ENCODE results near the gene MDGA2.
"Not testable (repeated sequence)": the region's sequence is repeated elsewhere in the genome, so short reads cannot be mapped to it uniquely, and the experiment has no call there.

MDGA2 gene

DNA sequence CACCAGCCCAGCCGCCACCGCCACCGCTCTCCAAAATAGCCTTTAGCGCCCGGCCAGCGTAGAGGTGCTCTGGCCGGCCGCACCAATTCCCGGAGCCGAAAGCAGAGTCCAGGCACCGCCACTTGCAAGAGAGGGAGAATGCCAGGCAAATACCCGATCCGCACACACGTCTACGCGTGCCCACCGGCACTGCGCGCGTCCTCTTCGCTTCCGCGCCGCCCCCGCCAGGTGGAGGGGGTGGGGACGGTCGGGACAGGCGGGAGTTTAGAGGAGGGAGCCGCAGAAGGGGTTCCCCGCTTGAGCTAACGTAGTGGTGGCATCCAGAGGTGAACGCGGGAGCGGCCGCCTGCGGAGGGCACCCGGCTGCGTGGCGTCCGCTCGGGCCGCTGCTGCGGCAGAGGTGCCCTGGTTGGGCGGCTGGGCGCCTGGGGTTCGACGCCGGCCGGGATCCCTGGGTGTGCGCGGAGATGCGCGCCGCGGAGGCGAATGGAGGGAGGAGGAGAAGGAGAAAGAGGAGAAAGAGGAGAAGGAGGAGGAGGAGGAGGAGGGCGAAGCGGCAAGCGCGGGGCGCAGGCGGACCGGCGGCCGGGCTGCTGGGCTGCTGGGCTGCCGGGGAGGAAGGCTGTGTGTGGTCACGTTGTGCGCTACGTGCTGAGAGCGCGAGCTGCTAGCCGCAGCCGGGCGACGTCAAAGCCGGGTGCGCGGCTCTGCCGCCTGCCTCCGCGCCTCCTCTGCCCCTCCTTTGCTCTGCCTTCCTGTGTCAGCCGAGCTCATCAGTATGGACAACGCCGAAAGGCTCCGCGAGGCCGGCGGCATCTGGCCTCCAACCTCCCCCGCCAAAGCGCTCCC lies at the start of gene MDGA2:
Gene MDGA2, minus strand, starts transcription at position 140 of the 849 bp plus-strand sequence.
- DNase-seq (ENCODE audit: low read depth), result no peak

DNA sequence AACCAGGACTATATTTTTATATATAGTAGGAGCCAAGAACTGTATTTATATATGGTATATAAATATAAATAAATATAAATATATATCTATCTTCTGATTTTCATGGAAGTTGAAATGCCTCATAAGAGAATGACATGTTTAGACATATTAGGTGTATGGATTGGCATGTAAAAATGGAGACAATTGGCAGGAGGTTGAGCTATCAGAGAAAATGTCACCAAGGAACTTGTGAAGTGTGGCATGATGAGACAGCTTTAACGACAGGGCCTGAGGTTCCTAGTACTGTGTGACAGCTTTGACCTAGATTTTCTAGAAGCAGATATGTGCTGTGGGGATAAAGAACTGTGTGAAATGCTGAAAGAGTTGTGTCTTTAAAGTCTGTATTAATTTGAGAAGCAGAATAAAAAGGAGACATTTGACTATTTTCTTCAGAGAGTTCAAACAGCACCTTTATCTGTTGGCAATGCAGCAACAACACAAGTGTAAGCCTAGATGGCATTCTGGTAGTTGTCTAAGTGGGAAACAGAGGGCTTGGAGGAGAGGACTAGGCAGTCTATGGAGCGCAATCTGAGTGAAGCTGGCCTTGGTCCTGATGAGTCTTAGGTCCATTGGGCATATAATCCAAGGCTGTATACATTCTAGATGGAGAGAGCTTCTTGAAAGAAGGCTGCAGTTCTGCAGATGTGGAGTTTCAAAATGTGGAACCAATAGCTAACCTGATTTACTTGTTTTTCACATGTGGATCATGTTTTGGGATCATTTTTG lies 47.7 kb upstream of the MDGA2 start:
- no peak for DNase-seq (ENCODE audit: low read depth)

DNA sequence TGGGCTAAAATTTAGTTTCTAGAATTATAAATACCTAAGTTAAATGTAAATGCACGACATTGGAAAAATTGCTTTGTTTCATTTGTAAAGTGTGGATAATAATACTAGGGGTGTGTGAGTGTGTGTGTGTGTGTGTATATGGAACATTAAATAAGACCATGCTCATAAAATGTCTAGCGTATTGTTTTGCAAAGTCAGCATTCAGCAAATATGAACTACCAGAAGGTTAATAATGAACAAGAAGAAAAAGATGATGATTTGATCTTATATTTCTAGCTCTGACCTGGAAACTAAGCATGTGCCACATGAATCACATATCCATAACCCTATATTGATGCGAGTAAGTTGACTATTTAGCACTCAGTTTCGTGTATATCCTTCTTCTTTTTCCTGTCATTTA lies 44.9 kb upstream of the MDGA2 start:
- DNase-seq (ENCODE audit: low read depth), result no peak

DNA sequence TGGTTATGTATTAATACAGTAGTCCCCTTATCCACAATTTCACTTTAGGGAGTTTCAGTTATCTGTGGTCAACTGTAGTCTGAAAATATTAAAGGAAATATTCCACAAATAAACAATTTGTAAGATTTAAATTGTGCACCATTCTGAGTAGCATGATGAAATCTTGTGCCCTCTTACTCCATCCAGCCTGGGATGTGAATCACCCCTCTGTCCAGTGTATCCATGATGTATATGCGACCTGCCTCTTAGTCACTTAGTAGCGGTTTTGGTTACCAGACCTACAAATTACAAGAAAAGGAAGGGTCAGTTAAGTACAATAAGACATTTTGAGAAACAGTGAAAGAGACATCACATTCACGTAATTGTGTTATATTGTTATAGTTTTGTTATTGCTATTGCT lies 39.9 kb upstream of the MDGA2 start:
- no peak for DNase-seq (ENCODE audit: low read depth)

DNA sequence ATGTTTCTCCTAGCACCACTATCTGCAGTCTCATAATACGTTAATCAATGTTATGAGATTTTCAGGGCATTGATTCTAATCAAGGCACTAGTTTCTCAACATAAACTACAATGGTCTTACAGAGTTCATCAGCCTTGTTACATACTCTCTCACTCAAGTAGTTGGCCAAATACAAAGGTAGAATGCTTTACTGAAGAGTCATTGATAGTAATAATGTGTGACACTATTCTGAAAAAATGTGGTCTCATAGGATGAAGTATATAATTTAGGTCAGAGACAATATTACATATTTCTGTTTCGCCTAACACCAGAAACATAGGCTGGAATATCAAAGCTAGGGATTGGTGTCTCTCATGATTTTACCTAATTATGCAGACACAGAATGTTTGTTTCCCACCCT lies 35.2 kb upstream of the MDGA2 start:
- no peak for DNase-seq (ENCODE audit: low read depth)

DNA sequence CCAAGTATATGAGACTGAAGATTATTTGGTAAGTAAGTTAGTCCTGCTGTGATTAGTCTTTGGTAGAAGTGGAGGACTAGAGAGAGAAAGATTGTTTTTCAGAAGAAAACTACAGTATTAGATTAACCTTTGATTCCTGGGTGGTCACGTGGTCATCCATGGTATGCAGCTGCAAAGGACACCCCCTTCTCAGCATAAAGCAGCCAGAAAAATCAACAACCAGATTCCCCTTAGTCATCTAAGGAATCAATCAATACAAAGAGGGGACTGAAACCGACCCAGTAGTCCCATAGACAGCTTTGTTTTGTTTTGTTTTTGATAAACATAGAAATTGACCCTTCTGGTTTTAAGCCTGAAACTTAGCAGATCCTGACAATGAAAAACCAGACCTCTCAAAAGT lies 30.3 kb upstream of the MDGA2 start:
- no peak for DNase-seq (ENCODE audit: low read depth)

DNA sequence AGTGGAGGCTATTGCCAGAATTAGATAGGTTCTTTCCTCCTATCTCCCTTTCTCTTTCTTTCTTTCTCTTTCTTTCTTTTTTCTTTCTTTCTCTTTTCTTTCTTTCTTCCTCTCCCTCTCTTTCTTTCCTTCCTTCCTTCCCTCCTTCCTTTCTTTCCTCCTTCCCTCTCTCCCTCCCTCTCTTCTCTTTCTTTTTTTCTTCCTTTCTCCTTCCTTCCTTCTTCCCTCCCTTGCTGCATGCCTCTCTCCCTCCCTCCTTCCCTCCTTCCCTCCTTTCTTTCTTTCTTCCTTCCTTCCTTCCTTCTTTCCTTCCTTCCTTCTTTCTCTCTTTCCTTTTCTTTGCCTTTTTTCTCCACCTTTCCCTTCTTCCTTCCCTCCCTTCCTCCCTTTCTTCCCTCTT lies 16.4 kb upstream of the MDGA2 start:
- no peak for DNase-seq (ENCODE audit: low read depth)

DNA sequence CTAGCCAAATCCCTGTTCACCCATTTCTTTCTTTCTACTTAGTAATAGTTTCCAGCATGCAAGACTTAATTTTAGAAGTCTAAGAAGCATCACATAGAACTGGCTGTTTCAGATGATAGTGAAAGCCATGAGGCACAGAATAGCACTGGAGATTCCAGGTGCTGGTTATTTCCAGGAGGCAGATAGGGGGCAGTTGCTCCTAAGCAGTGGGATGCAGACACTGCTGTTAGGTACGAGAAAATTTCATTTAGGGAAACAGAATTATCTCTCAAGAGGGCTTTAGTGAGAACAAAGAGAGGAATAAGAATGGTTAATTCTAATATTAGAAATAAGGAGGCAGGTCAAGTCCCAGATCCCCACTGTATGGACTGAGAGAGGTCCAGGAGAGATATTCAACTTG lies 3.6 kb upstream of the MDGA2 start:
- no peak for DNase-seq (ENCODE audit: low read depth)

DNA sequence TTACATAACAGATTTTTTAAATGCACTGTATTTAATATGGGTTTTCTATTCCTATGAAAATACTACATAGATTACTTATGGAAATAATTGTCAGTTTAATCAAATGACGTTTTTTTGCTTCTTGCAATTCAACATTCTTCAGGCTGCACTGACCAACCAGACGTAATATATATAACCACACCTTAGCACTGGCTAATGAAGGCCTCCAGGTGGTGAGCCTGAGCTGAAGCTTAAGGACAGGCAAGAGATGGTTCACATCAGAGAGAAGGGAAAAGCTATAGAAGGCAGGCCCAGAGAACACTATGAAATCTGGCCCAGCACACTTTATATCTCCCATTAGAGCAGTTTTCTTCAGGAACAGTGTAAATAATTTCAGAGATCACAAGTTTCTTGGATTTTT lies 2.8 kb upstream of the MDGA2 start:
- no peak for DNase-seq (ENCODE audit: low read depth)

DNA sequence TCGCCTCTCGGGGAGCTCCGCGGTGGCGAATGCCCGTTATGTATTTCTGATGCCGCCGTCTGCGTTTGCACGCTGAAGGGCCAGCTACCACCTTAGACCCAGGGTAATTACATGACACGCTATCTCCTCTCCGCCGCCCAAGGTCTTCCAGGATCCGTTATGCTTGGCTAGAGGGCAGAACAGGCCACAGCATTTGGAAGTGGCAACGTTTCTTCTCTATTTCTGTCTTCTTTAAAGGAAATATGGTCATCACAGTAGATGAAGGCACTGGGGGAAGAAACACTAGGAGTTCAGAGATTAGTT lies 861 bp upstream of the MDGA2 start:
- DNase-seq (ENCODE audit: low read depth), result no peak

DNA sequence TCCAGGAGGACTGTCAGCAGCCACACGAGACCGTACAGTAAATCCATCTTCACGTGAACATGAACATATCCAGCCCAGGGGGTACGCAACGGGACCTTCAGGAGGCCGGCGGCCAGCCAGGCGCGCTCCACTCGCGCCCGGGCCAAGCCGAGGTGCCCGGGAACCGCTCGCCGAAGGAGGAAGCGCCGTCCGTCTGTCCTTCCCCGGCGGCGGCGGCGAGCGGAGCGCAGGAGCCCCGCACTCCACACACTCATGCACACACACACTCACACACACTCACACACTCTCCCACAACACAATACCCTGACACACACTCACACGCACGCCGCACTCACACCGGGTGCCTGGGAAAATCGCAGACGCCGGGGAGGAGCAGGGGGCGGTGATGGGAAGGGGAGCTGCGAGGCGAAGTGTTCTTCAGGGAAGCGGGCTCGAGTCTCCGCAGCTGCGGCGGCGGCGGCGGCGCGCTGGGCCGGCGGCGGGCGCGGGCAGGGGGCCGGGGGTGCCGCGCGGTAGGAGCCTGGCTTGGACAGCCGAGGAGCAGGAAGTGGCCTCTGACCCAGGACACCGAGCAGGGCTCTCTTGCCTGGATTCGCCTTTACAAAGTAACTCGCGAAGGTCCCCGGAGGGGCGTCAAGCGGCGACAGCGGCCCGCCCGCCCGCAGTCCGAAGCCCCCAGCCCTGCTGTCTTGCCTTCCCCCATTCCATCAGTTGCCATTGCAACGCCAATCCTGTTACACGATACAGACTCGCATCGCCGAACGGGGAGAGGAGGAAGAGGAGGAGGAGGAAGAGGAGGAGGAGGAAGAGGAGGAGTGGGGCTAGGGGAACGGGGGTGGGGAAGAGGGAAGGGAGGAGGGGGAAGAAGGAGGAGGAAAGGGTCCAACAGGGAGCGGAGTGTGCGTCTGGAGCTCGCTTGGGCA lies 601 bp downstream of the MDGA2 start:
- no peak for DNase-seq (ENCODE audit: low read depth)

DNA sequence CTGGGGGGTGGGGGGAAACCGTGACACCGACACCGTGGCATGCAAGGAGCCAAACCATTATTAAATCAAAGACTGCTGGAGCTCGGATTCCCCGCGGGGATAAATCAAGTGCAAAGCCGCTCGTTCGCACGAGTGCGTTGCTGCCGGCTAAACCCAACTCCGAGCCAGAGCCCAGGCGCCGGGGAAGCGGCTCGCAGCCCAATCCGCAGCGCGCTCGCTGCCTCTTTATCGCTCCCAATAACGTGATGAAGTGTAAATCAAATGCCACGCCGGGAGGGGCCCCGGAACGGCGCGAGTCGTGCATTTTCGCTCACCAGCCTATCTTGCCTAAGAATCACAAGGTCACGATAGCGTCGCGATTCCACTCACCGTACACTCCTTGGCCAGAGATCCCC lies 1.3 kb downstream of the MDGA2 start:
- DNase-seq (ENCODE audit: low read depth), result no peak

DNA sequence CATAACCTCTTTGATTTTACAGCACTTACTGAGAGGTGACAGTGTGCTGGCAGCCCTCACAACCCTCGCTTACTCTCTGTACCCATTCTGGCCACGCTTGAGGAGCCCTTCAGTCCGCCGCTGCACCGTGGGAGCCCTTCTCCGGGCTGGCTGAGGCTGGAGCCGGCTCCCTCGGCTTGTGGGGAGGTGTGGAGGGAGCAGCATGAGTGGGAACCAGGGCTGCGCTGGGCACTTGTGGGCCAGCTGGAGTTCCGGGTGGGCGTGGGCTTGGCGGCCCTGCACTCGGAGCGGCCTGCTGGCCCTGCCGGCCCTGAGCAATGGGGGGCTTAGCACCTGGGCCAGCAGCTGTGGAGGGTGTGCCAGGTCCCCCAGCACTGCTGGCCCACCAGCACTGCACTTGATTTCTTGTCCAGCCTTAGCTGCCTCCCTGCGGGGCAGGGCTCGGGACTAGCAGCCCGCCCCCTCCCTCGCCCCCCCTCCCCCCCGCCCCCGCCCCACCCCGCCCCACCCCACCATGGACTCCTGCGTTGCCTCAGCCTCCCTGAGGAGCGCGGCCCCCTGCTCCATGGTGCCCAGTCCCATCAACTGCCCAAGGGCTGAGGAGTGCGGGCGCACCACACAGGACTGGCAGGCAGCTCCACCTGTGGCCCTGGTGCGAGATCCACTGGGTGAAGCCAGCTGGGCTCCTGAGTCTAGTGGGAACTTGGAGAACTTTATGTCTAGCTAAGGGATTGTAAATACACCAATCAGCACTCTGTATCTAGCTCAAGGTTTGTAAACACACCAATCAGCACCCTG lies 9.9 kb downstream of the MDGA2 start:
- no peak for DNase-seq (ENCODE audit: low read depth)

DNA sequence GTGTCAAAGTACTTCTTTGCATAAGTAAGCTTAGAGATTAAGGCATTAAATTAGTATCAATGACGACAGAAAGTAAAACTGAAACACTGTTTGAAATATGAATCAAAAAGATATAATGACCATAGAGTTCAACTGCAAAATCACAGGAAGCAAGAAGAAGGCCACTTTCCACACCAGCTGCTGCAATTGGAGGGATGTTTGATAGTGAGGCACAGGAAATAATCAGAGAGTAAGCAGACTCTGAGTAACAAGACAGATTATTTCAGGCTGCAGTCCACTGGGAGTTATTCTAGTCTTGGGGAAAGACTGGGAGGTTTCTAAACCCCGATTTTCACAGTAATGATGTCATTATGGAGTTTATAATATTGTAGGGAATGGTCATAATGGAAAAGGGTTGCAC lies 12.9 kb downstream of the MDGA2 start:
- DNase-seq (ENCODE audit: low read depth), result no peak

DNA sequence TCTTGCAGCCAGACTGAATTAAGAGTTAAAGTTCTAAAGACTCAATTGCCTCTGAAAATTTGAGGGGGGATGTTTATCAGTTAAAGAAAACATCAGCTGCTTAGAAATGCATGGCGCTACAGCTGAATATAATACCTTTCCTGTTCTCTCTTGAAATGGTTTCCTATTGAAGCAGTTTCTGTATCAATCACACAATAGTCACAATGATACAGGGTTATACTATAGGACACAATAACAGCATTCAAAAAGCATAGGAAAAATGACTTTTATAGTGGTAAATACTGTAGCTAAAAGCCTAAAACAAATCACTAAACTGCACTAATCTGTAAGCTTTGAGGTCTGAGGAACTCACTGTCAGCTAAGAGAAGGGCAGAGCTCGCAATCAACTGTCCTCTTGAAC lies 15.2 kb downstream of the MDGA2 start:
- DNase-seq (ENCODE audit: low read depth), result no peak

DNA sequence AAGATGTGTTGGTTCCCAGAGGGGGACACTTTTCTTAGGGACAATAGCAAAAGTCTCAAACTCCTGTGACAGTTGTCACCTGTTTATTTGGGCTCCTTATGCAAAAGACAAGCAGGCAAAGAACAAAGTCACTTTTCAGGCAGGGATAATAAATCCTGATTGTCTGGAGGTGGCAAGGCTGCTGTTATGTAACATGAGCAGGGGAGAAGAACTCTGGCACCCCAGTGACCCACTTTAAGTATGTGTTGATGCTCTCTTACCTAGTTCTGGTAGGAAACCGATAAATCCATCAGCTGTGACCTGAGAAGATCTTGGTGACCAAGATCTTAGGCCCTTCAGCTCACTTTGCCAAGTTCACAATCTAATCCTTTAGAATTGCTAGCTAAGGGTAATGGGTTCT lies 17.4 kb downstream of the MDGA2 start:
- DNase-seq (ENCODE audit: low read depth), result no peak

DNA sequence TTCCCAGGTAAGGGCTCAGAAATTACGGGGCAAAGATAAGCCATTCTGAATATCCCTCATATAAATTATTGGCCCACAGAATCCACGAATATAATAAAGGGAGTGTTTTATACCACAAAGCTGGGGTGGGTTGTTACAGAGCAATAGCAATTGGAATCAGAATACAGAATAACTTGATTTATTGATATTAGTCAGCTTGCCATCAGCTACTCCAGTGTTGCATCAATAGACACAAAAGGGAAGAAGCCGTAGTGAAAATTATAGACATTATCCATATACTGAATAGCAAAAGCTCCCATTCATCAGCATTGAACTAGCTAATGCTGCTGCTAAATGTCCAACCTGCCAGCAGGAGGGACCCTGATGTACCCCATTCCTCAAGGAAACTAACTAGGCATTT lies 18.3 kb downstream of the MDGA2 start:
- no peak for DNase-seq (ENCODE audit: low read depth)

DNA sequence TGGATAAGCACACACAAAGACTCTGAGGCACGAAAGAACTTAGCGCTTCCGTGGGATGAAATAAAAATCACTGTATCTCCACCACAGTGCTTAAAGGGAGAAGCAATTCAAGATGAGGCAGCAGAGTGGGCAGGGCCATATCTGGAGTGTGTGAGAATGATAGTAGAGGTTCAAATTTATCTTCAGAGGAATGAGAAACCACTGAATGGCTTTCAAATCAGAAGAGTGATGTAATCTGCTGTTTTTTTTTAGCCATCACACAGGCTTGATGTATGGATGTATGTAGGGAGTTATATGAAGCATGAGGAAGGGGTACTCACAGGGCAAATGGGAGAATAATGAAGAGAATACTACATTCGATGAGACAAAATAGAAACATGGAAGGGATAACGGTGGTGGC lies 24.1 kb downstream of the MDGA2 start:
- no peak for DNase-seq (ENCODE audit: low read depth)

DNA sequence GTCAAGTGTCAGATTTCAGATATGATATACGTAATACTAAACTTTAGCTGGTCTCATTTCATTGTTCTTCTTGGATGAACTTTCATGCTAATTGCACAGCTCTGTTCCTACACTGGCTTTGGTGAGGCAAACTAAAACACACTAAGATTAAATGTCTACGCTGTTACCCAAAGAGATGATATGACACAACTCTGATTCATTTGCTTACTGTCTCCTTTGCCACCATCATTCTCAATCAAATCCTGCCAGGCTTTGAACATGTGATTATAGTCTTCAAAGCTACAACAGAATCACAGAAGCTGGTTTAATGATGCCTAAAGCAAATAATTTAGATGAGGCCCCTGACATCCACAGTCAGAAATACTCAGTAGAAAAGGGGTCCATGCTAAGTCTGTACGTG lies 37.7 kb downstream of the MDGA2 start:
- no peak for DNase-seq (ENCODE audit: low read depth)

DNA sequence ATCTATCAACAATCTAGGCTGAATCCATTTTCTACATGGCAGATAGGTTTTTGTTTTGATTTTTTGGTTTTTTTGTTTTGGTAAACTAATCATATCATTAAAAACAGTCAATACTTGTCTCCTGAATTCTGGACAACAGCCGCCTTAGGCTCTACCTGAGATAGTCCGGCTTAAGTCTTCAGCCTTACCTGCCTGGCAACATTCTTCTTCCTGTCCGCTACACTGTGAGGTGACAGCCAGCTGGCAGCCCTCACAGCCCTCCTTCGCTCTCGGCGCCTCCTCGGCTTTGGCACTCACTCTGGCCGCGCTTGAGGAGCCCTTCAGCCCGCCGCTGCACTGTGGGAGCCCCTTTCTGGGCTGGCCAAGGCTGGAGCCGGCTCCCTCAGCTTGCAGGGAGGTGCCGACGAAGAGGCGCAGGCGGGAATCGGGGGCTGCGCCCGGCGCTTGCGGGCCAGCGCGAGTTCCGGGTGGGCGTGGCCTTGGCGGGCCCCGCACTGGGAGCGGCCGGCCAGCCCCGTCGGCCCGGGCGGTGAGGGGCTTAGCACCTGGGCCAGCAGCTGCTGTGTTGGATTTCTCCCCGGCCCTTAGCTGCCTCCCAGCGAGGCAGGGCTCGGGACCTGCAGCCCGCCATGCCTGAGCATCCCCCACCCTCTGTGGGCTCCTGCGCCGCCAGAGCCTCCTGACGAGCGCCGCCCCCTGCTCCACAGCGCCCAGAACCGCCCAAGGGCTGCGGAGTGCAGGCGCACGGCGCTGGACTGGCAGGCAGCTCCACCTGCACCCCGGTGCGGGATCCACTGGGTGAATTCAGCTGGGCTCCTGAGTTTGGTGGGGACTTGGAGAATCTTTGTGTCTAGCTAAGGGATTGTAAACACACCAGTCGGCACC lies 49.0 kb downstream of the MDGA2 start:
- DNase-seq (ENCODE audit: low read depth), result no peak

DNA sequence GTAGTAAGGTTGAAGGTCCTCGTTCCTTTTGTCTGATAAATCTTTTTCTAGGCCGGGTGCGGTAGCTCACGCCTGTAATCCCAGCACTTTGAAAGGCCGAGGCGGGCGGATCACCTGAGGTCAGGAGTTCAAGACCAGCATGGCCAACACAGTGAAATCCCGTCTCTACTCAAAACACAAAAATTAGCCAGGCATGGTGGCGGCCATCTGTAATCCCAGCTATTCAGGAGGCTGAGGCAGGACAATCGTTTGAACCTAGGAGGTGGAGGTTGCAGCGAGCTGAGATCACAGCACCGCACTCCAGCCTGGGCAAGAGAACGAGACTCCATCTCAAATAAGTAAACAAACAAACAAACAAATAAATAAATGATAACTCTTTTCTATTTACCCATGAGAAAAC lies 51.3 kb downstream of the MDGA2 start:
- DNase-seq (ENCODE audit: low read depth), result not testable (repeated sequence)

All from activated T-helper 9 cell treated with anti-CD3 and anti-CD28 coated beads, Interleukin-2, amount 50 U/mL, for 16 hours (primary cell).